ENCODE measurements around the gene PCGF1.
"Not testable (repeated sequence)": the region's sequence is repeated elsewhere in the genome, so short reads cannot be mapped to it uniquely, and the experiment has no call there.

The PCGF1 gene

DNA sequence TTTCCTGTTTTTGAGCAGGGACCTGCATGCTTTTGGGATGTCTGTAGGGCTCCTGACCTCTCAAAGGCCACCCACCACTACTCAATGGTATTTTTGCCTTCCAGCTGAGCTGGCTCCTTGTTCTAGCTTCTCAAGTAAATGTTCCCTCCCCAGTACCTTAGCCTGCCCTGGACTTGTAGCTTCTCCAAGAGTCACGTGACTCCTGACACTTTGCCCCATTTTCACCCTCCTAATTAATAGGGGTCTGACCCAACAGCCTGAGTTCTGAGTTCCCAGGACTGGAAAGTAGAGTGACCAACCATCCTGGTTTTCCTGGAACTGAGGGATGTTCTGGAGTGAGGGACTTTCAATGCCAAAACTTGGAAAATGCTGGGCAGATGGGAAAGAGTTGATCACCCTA is 12.1 kb downstream of the PCGF1 start:
- DNase-seq (ENCODE audit: low read depth), result no peak
- TF ChIP-seq, protein P1, sequence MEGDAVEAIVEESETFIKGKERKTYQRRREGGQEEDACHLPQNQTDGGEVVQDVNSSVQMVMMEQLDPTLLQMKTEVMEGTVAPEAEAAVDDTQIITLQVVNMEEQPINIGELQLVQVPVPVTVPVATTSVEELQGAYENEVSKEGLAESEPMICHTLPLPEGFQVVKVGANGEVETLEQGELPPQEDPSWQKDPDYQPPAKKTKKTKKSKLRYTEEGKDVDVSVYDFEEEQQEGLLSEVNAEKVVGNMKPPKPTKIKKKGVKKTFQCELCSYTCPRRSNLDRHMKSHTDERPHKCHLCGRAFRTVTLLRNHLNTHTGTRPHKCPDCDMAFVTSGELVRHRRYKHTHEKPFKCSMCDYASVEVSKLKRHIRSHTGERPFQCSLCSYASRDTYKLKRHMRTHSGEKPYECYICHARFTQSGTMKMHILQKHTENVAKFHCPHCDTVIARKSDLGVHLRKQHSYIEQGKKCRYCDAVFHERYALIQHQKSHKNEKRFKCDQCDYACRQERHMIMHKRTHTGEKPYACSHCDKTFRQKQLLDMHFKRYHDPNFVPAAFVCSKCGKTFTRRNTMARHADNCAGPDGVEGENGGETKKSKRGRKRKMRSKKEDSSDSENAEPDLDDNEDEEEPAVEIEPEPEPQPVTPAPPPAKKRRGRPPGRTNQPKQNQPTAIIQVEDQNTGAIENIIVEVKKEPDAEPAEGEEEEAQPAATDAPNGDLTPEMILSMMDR (IDR thresholded peaks at IDR 0.05; ENCODE audit: control insufficient read depth, insufficient read depth, low read depth, low read length, missing control alignments), result no peak
- H3K4me3 ChIP-seq (ENCODE audit: control insufficient read depth, low read depth, low read length), result no peak overlapping the region

- DNase-seq (ENCODE audit: low read depth), result no peak
- TF ChIP-seq, protein P1 (IDR thresholded peaks at IDR 0.05; ENCODE audit: control insufficient read depth, insufficient read depth, low read depth, low read length, missing control alignments), result no peak
- no peak overlapping the region for H3K4me3 ChIP-seq (ENCODE audit: control insufficient read depth, low read depth, low read length)
Observed at GRCh38 chr2:74493546-74493945, 13.9 kb downstream of the PCGF1 start.

DNA sequence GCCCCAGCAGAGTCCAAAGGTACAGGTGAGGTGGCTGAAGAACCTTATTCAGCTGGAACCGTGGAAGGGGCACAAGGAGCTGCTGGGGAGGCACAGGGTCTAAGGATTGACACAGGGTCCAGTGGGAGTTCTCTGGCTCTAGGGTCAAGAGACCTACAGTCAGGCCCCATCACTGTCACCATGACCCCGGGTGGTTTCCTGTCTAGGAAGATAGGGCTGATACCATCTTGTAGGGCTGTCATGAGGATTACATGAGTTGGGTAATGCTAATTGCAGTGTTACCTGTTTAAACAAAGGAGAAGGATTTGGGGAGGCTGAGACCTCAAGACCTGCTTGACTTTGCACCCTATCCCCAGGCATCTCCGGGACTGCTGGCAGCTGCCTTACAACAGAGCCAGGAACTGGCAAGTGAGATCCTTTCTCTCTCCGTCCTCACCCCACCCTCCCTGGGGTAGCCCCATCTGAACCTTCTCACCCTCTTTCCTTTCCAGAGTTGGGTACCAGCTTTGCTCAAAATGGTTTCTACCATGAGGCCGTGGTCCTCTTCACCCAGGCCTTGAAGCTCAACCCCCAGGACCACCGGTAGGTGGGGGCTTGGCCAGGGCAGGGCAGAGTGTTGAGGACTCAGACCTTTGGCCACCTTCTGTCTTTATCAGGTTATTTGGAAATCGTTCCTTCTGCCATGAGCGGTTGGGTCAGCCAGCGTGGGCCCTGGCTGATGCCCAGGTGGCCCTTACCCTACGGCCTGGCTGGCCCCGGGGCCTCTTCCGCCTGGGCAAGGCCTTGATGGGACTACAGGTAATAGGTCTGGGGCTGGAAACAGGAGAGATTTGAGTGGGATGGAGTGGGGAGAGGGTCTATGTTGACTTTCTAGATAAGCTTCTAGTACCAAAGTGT is 15.6 kb downstream of the PCGF1 start:
- TF ChIP-seq, protein P1 (IDR thresholded peaks at IDR 0.05; ENCODE audit: control insufficient read depth, insufficient read depth, low read depth, low read length, missing control alignments), result no peak
- H3K4me3 ChIP-seq (ENCODE audit: control insufficient read depth, low read depth, low read length), result no peak overlapping the region
- no peak for DNase-seq (ENCODE audit: low read depth)

DNA sequence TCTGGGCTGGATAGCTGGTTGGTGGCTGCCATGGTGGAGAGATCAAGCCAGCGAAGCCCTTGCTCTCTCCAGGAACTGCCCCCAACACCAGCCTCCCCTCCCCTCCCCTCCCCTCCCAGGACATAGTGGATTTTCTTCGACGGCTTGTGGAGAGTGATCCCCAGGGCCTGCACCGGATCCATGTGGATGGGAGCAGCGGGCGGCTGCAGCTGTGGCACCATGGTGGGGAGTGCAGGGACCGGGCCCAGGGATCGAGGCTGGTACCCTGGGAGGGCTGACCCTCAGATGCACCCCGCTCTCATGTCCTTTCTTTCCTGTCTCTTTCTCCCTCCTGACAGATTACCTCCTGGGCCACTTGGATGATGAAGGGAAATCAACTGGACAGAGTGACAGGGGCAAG is 17.6 kb downstream of the PCGF1 start:
- no peak overlapping the region for H3K4me3 ChIP-seq (ENCODE audit: control insufficient read depth, low read depth, low read length)
- no peak for DNase-seq (ENCODE audit: low read depth)
- TF ChIP-seq, protein P1 (IDR thresholded peaks at IDR 0.05; ENCODE audit: control insufficient read depth, insufficient read depth, low read depth, low read length, missing control alignments), result no peak

GRCh38 chr2:74488643-74489481 is 18.6 kb downstream of the PCGF1 start:
- TF ChIP-seq, protein P1 (IDR thresholded peaks at IDR 0.05; ENCODE audit: control insufficient read depth, insufficient read depth, low read depth, low read length, missing control alignments), result no peak
- no peak overlapping the region for H3K4me3 ChIP-seq (ENCODE audit: control insufficient read depth, low read depth, low read length)
- DNase-seq (ENCODE audit: low read depth), result no peak

GRCh38 chr2:74486141-74486540 is 21.4 kb downstream of the PCGF1 start:
- H3K4me3 ChIP-seq (ENCODE audit: control insufficient read depth, low read depth, low read length), result no peak overlapping the region
- TF ChIP-seq, protein P1 (IDR thresholded peaks at IDR 0.05; ENCODE audit: control insufficient read depth, insufficient read depth, low read depth, low read length, missing control alignments), result no peak
- no peak for DNase-seq (ENCODE audit: low read depth)

DNA sequence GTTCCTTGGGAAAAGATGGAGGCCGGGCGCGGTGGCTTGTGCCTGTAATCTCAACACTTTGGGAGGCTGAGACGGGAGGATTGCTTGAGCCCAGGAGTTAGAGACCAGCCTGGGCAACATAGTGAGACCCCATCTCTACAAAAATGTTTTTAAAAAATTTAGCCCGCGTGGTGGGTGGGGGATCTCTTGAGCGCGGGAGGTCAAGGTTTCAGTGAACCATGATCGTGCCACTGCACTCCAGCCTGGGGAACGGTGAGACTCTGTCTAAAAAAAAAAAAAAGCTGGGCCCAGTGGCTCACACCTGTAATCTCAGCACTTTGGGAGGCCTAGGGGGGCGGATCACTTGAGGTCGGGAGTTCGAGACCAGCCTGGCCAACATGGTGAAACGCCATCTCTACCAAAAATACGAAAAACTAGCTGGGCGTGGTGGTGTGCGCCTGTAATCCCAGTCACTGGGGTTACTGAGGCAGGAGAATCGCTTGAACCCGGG is 23.8 kb downstream of the PCGF1 start:
- DNase-seq (ENCODE audit: low read depth), result not testable (repeated sequence)

More for the DNA sequence above, 23.8 kb downstream of the PCGF1 start:
- H3K4me3 ChIP-seq (ENCODE audit: control insufficient read depth, low read depth, low read length), result peak overlapping the region; percentile 77

Measured in AG09309 (cell line).